ENCODE data around the gene ABR. TPM values are rescaled to one million over a fixed set of nuclear protein-coding genes. Genes with fewer than 3 reads are reported as not detected.

Gene ABR
- total and polyA plus RNA-seq, 2 of the 13 experiments (the other 11 are each of a cell fraction or from before 2014, with no cell fraction given) = 12.4 to 40.4 TPM

- TF ChIP-seq MIER3 (CRISPR knock-in tag; IDR thresholded peaks at IDR 0.05; ENCODE audit: borderline replicate concordance) = 0 out of 2 replicates have a peak, but pooled peaks have one; percentile 51
- no peak for TF ChIP-seq NFRKB (IDR thresholded peaks at IDR 0.05)
- no peak; the same call in 1 of the 2 replicates for TF ChIP-seq ZNF350 (CRISPR knock-in tag; IDR thresholded peaks at IDR 0.05; ENCODE audit: borderline replicate concordance, low read depth)
- TF ChIP-seq MAX (IDR thresholded peaks at IDR 0.05) = no peak
- no peak for TF ChIP-seq ZBTB42 (CRISPR knock-in tag; IDR thresholded peaks at IDR 0.05)
- TF ChIP-seq CEBPB (IDR thresholded peaks at IDR 0.05; ENCODE audit: borderline replicate concordance, low read depth, low read length) = no peak
- TF ChIP-seq ZNF704 (CRISPR knock-in tag; IDR thresholded peaks at IDR 0.05; ENCODE audit: borderline replicate concordance) = no peak
- TF ChIP-seq CHD4 (IDR thresholded peaks at IDR 0.05; ENCODE audit: borderline replicate concordance, low read length) = peak; percentile 90; the same call in 1 of the 2 replicates
- TF ChIP-seq, protein P1, sequence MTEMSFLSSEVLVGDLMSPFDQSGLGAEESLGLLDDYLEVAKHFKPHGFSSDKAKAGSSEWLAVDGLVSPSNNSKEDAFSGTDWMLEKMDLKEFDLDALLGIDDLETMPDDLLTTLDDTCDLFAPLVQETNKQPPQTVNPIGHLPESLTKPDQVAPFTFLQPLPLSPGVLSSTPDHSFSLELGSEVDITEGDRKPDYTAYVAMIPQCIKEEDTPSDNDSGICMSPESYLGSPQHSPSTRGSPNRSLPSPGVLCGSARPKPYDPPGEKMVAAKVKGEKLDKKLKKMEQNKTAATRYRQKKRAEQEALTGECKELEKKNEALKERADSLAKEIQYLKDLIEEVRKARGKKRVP (CRISPR knock-in tag; IDR thresholded peaks at IDR 0.05) = no peak
- TF ChIP-seq ZFP90 (CRISPR knock-in tag; IDR thresholded peaks at IDR 0.05; ENCODE audit: borderline replicate concordance) = no peak
- peak; percentile 62; the same call in 1 of the 2 replicates for TF ChIP-seq ZNF335 (CRISPR knock-in tag; IDR thresholded peaks at IDR 0.05)
- TF ChIP-seq ONECUT2 (CRISPR knock-in tag; IDR thresholded peaks at IDR 0.05) = no peak
- TF ChIP-seq ZNF510 (CRISPR knock-in tag; IDR thresholded peaks at IDR 0.05; ENCODE audit: low read depth) = peak; percentile 49; the same call in 1 of the 2 replicates
- TF ChIP-seq MXI1 (IDR thresholded peaks at IDR 0.05; ENCODE audit: borderline replicate concordance, low read depth, low read length) = peak; percentile 54; the same call in 1 of the 3 replicates
- no peak for TF ChIP-seq ARNT (IDR thresholded peaks at IDR 0.05)
- TF ChIP-seq ZNF784 (CRISPR knock-in tag; IDR thresholded peaks at IDR 0.05; ENCODE audit: borderline replicate concordance) = no peak
- TF ChIP-seq CBX1 (IDR thresholded peaks at IDR 0.05; ENCODE audit: low read depth) = no peak
- TF ChIP-seq TRIM24 (CRISPR knock-in tag; IDR thresholded peaks at IDR 0.05) = no peak
- no peak for TF ChIP-seq TARDBP (CRISPR knock-in tag; IDR thresholded peaks at IDR 0.05)
- TF ChIP-seq MAFF (IDR thresholded peaks at IDR 0.05; ENCODE audit: low read depth, low read length) = 0 out of 2 replicates have a peak, but pooled peaks have one; percentile 31
- no peak for TF ChIP-seq ZNF816 (CRISPR knock-in tag; IDR thresholded peaks at IDR 0.05; ENCODE audit: borderline replicate concordance)
- no peak for TF ChIP-seq E2F5 (CRISPR knock-in tag; conservative IDR thresholded peaks at IDR 0.05)
- TF ChIP-seq SIX4 (CRISPR knock-in tag; IDR thresholded peaks at IDR 0.05) = no peak
- TF ChIP-seq ZFY (CRISPR knock-in tag; IDR thresholded peaks at IDR 0.05) = no peak
- TF ChIP-seq ELK4 (CRISPR knock-in tag; IDR thresholded peaks at IDR 0.05; ENCODE audit: borderline replicate concordance) = no peak
- TF ChIP-seq HMG20B (CRISPR knock-in tag; conservative IDR thresholded peaks at IDR 0.05) = no peak
These were observed 199.1 kb downstream of the ABR start (continued) for GRCh38 chr17:980406-981291.
